HUDEP-2 (cell line): Measurements from ENCODE around the gene FKTN.

Experiments used
- DNase-seq, 76 experiments: peaks; one replicate each; lab custom pipeline; 2025; ENCODE audit not compliant: unreplicated experiment in 76 of 76; lab: John Stamatoyannopoulos, UW

FKTN gene

DNA sequence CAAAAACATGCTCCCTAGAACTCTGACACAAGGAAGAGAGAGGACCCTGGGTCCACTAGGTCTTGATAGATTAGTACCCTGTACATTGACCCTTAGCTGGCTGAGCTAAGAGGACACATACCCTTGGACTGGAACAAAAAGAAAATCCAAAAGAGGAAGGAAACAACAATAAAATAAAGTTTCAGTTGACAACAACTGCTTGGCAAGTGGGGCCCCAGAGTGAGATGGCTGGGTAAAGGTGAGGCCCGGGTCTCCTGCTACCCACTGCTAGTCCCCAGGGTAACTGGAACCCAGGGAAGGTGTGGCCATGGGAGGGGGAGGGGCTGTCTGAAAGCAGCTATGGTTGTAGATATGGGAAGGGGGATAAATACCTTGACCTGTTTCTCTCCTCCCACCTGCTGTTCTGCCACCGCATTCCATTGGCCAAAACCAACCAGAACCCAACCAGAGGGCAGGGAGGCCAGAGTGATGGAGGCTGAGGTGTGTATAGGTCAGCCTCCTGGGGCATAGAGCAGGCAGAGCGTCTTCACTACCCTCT is 116.0 kb downstream of the FKTN start:
- no peak for DNase-seq

DNA sequence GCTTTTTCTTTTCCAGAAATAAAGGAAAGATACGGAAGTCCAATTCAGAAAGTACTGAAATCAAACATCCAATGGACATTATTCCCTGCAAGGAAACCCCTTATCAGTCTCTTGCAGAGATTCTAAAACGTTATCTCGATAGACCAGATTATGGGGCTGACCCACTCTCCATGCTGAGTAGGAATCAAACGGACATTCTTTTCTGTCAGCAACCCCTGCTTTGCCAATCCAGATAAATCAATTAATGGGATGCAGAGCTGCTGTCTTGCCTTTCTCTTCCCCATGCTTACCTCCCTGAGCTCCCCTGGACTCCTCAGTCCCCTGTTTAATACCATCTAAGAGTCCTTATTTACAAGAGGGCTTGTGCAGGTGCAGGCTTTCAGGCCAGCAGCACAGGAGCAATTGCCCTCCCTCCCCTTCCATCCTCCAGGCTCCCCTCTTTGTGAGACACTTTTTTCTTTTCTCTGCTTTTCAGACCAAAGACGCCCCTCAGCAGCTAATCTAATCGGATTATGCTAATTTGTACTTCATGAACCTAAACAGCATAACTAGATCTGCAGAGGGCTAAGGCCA is 118.5 kb downstream of the FKTN start:
- peak in 2 of 76 experiments; percentile 10 to 20 for DNase-seq

DNA sequence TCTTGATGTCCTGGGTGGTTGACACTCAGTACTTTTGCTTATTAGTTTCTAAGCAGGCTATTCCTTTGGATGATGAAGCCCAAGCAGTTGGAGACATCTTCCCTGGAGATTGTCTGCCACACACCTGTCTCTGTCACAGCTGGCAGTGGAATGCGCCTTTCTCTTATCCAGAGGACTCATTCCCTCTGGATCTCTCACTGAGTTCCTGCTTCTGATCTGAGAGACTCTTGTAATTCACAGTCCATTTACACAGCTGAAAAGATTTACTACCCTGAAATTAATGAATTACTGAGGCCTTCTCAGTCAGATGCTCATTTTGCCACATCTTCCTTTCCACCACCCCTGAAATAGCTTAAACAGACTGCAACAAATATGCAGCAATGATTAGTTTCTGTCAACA is 120.2 kb downstream of the FKTN start:
- no peak for DNase-seq

DNA sequence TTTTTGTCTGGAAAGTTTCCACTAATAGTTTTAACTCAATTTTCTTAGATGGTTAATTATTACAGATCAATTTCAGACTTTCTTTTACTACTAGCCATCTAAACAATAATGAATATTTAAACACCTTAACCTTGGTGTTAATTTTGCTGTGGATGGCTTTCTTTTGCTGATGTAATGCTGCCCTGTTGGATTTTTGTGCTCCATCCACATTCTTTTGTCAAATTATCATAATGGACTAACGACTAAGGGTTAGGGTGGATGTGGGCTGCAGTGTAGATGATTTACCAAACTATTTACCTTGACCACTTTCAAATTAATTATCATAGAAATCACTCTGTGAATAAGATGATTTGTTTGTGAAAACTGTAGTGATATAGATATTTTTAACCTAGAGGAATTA is 120.8 kb downstream of the FKTN start:
- DNase-seq: no peak

DNA sequence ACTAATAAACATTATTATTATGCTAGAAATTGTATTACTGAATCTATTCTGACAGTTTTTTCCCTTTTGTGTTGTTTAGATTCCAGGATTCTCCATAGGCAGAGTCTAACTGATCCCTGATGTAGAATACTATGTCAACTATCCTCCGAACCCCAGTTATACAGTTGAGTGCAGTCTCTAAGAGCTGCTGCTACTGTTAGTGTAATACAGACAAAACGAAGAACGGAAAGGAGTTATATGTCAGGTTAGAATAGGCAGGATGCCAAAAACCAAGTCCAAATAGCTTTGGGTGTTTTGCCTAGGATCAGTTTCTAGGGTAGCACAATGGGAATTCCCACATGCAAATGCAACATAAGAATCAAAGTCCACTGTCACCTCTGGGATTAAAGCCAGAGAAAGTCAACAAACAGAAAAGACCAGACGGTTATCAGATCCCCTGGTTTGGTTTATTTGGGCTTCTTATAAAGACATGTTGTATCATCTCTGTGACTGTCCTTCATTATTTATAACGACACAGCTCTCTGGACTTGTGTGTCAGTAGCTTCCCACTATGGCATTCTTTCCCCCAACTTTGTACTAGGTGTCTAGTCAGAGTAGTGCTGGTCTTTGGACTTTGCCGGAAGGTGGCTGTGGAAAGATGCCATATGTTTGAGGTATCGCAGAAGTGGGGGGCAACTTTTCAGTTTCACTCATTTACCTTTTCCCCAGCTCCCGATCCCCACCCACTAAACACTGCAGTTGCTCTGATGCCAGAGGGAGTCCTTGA is 121.5 kb downstream of the FKTN start:
- no peak for DNase-seq

DNA sequence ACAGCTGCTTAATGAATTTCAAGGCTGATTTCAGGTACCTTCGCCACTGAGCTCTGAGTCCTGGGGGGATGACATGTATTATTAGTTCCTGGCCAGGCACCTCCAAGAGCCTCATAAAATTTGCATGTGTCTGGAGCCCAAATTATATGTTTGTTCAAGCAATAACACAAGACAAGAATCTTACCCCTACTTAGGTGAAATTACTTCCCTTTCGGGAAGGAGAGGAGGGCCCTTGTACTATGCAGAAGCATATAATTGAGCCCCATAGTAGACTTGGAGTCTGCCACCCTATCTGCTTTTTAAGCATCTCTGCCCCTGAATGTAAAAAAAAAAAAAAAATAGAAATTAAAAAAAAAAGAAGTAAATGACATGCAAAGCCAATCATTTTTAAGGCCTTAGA is 123.4 kb downstream of the FKTN start:
- DNase-seq: no peak

DNA sequence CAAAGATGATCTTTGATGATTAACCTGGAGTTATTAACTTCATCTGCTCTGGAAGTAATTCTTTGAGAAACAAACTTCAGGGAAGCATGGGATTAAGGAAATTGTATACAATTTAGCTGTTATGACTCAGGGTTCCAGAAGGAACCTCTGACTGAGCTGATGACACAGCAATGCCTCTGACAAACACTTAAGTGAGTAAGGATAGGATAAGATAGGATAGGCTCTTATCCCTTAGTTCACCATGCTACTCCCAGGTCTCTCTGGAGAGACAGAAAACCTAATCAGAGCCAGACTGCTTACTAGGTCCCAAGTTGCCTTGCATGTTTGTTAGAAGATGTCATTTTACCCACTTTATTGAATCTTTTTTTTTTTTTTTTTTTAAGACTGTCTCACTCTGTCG is 123.8 kb downstream of the FKTN start:
- DNase-seq: no peak

DNA sequence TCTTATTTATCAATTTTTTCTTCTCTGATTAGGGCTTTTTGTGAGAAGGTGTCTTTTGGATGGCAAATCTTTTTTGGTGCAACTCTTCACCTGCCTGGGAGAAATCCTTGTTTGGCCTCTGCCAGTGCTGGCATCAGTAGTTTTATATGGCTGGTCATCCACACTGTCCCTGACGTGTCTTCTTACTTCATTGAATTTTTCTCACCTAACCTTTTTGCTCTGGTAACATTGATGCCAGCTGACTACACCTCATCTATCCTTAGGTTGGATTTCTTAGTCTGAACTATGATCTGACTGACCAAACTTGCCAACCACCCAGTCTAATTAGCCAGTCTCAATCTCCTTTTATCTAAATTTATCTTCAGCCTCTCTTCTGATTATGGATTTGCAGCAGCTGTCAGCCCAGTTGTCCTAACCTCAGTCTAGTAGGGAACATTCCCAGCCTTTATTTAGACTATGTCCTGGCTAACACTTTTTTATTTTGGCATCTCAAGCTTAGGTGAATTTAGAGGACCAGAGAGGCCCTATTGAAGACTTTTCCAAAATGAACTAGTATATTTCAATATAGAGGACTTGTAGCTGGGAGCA is 125.9 kb downstream of the FKTN start:
- DNase-seq: no peak

DNA sequence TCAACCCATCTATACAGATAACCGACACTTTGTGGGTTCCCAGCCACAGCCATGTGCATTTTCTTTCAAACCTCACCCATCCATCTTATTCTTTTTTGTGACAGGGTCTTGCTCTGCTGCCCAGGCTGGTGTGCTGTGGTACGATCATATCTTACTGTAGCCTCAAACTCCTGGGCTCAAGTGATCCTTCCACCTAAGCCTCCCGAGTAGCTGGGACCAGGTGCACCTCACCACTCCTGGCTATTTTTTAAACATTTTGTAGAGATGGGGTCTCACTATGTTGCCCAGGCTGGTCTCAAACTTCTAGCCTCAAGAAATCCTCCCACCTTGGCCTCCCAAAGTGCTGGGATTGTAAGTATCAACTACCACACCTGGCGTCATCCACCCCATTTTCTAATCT is 129.0 kb downstream of the FKTN start:
- DNase-seq: no peak
